Stimulated activated CD8-positive, alpha-beta memory T cell treated with anti-CD3 and anti-CD28 coated beads, Interleukin-2, amount 100 ng/mL, for 48 hours (primary cell): ENCODE data around the gene LHX1.

Experiments used
- DNase-seq, 2 donors: peaks; one replicate each; pipeline ENCODE4 v3.0.0-alpha.2; 2020; ENCODE audit warnings: low read depth in 2 of 2

The LHX1 gene

DNA sequence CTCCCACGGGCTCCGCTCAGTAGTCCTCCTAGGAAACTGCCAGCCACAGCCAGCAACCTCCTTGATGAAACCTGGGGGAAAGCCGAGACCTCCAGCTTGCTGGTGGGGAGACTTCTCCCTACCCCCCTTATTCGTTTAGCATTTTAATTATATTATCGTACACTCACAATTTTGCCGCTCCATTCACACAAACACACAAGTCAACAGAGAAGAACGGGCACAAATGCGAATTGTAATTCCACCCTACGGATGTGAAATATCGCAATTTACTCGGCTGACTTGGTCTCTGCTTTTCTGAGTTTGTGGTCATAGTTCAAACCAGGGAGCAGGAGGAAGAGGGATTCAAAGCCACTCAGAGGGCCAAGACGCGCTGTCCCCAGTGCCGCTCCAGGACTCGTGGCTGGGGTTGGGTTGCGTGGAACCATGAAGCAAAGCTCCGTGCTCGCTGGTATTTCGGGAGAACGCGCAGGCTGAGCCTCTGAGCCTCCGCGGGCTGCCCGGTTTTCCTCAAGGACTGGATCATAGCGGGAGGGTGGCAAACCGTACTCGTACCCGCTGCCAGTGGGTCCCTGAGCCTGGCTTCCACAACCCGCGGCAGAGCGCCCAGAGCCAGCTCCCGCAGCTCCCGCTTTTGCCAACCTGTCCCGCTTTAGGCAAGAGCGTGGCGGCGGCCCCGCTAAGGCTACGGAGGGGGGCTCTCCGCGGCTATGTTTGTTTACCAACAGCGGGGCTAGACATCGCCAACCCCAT, 2.0 kb downstream of the LHX1 start:
- DNase-seq: no peak

DNA sequence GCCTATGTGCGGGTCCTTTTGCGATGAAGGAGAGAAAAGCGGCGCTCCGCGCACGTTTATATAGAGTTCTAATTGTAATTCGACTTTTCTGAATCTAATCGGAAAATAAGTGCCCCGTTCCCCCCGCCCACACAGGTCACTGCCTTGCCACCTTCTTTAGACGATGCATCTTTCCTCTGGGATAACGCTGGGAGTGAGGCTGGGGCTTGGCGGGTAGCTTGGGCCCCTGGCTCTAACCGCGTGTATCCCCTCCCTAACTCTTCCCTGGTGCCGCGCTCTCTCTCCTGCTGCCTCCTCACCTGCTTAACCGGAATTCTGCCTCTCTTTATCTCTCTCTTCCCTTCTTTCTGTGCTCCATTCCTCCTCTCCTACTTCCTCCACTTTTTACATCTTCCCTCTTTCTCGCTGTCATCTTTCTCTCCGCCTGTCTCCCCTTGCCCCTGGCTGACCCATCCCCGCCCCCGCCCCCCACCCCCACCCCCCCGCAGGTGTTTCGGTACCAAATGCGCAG, 2.6 kb downstream of the LHX1 start:
- no peak for DNase-seq

DNA sequence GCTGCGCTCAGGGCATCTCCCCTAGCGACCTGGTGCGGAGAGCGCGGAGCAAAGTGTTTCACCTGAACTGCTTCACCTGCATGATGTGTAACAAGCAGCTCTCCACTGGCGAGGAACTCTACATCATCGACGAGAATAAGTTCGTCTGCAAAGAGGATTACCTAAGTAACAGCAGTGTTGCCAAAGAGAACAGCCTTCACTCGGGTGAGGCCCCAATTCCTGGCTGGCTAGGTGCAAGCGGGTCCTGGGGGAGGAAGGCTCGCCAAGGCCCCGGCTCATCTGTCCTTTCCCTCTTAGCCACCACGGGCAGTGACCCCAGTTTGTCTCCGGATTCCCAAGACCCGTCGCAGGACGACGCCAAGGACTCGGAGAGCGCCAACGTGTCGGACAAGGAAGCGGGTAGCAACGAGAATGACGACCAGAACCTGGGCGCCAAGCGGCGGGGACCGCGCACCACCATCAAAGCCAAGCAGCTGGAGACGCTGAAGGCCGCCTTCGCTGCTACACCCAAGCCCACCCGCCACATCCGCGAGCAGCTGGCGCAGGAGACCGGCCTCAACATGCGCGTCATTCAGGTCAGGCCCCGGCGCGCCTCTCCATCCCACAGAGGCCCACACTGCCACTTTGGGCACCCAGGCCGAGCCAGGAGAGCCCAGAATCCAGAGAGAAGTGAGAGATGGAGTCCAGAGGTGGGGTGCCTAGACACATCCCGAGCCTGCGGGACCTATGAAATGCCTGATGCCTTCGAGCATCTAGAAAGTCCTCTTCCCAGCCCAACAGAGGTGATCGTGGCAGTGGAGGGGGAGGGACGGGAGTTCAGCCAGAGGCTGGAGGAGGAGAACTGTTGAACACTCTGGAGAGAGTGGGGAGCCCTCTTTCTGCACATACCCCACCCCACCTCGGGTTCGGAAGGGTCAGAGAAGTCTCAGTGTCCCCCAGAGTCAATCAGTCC, 3.3 kb downstream of the LHX1 start:
- no peak for DNase-seq

GRCh38 chr17:36941265-36942010, 4.2 kb downstream of the LHX1 start:
- no peak for DNase-seq

DNA sequence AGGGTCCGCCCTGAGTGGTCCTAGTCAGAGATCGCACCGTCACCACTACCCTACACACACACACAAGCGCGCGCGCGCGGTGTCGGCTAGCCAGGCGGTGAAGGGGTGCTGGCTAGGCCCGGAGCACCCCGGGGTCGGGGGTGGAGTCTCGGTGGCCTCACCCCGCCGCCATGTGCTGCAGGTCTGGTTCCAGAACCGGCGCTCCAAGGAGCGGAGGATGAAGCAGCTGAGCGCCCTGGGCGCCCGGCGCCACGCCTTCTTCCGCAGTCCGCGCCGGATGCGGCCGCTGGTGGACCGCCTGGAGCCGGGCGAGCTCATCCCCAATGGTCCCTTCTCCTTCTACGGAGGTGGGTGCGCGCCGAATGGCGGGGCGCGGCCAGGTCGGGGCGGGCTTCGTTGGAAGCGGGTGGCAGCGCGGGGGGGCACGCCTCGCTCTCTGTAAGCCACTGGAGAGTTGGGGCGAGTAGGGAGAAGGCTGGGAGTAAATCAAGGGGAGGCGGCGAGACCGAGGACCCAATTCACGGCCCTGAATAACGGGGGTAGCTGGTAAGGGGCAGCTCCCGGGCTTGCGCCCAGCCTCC, 4.8 kb downstream of the LHX1 start:
- no peak for DNase-seq

DNA sequence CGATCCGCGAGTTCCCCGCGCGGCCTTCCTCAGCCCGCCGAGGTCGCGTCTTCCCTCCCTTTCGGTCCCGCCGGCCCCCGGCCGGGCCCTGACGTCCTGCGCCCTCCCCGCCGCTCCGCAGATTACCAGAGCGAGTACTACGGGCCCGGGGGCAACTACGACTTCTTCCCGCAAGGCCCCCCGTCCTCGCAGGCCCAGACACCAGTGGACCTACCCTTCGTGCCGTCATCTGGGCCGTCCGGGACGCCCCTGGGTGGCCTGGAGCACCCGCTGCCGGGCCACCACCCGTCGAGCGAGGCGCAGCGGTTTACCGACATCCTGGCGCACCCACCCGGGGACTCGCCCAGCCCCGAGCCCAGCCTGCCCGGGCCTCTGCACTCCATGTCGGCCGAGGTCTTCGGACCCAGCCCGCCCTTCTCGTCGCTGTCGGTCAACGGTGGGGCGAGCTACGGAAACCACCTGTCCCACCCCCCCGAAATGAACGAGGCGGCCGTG, 5.4 kb downstream of the LHX1 start:
- no peak for DNase-seq

GRCh38 chr17:36943250-36944191, 6.2 kb downstream of the LHX1 start:
- DNase-seq: no peak

- DNase-seq: no peak
These were observed 7.3 kb downstream of the LHX1 start for GRCh38 chr17:36944553-36944952.

DNA sequence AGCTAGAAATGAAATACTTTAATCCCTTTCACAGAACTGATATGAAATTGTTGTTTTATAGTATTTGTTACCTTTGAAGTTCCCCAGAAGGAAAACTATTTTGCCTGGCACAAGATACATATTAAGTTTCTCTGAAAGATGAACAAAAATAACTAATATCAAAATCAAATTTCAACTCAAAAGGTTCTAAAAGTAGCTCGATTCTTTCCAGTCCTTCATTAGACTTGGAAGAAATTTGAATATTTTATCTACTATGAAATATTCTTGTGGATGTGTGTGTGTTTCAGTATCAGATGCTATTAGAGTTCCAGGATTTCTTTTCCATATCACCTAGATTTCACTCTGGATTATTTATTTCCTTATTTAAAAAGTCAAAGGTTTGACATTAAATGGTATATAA, 7.9 kb downstream of the LHX1 start:
- DNase-seq: no peak

DNA sequence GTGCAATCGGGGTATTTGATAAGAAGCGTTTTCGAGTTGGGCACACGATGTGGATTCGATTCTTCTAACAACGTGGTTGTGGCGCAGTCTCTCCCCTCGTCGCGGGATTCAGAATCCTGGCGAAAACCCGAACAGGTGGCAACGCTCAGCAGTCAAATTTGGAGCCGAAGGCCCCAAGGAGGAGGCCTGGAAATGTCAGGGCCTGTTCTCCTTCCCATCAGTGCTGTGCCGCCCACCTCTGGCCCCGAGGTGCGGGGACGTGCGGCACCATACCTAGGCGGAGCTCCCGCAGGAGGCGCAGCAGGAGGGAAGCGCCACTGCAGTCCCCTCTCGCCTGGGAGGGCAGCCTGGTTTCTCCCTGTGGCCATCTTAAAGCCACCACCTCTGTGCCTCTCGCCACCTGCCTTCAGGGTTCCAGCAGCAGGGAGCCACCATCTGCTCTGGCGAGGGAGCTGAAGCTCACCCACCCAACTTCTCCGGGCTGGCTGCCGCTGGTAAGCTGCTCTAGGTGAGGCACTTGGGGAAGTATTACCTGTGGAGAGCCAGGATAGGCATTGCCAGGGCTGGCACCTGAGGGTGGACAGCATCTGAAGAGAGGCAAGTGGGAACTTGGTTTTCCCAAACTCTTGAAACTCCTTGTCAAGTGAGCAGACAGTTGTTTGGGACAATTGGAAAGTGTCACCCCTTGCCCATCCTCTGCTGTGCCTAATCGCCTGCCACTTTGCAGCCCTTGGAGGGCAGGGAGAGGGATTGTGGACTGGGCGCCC, 8.9 kb downstream of the LHX1 start:
- DNase-seq: no peak

GRCh38 chr17:36946726-36947091, 9.4 kb downstream of the LHX1 start:
- no peak for DNase-seq

- DNase-seq: no peak
These were observed 10.8 kb downstream of the LHX1 start for GRCh38 chr17:36947922-36948716.

DNA sequence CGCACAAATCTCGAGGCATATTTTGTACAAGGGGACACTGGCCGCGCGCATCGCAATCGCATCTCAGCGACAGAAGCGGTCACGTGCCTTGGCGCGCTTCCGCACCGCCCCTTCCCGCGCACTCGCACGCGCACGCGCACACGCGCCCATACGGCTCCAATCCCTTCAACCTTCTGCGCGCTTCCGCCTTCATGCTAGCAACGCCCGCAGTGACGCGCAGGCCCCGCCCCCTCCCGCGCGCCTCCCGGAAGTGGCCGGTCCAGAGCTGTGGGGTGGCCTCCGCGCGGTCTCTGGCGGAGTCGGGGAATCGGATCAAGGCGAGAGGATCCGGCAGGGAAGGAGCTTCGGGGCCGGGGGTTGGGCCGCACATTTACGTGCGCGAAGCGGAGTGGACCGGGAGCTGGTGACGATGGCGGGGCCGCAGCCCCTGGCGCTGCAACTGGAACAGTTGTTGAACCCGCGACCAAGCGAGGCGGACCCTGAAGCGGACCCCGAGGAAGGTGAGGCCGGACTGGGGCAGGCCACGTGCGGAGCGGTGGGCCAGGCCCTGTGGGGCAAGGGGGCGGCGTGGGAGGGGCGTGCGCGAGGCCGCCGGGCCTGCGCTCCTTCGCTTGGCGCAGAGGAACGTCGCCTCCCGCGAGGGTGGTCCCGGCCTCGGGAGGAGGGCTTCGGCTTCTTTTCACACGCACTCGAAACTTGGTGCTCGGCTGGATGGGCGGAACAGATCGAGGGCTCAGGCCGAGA, 11.6 kb downstream of the LHX1 start, which contains the start of gene AATF:
Gene AATF, plus strand, starts transcription at position 238 of the 744 bp plus-strand sequence. Its CDS starts 172 bp downstream, at position 410.
- peak; percentile 97 for DNase-seq

- DNase-seq: no peak
These were observed 12.2 kb downstream of the LHX1 start for GRCh38 chr17:36949461-36949927.

DNA sequence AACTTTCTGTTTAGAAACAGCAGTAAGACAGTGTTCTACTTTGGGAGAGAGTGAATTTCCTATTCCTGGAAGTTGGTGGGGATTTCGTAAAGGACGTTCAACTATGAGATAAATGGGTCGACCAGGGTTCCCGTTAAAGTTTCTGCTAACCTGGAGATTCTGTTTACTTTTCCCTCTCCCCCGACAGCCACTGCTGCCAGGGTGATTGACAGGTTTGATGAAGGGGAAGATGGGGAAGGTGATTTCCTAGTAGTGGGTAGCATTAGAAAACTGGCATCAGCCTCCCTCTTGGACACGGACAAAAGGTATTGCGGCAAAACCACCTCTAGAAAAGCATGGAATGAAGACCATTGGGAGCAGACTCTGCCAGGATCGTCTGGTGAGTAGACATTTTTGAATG, 12.8 kb downstream of the LHX1 start:
- no peak for DNase-seq

DNA sequence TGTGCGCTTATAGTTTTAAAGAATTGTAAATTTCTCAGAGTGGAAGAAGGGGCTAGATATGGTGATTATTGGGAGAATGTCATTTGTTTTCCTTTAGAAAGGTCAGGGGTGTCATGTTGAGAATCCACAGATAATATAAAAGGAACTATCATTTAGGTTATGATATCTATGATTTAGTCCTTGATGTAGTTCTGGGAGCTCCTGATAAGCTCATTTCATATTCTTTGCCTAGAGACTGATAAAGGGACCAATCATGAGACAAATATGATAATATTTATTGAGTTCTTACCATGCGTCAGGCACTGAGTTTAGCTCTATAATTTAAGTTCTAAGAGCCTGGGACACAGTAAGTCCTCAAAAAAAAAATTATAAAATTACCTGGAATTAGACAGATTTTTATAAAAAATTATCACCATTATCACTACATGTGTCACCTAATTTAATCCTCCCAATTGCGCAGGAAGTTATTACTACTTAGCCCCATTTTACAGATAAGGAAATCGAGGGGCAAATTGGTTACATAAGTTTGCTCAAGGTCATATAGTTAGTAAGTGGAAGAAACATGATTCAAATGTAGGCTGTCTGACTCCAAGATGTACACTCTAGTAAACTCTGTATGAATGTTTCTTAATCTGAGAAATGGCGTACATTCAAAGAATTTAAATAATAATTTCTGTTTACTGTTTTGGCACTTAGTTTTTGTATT, 14.0 kb downstream of the LHX1 start:
- no peak for DNase-seq

- DNase-seq: no peak
These were observed 34.2 kb downstream of the LHX1 start for GRCh38 chr17:36971508-36971907.
